Brain microvascular endothelial cell (primary cell): ENCODE data around the gene B4GALNT4.
"Not testable (repeated sequence)": the region's sequence is repeated elsewhere in the genome, so short reads cannot be mapped to it uniquely, and the experiment has no call there.

ENCODE experiments used
- DNase-seq: peaks from one replicate; pipeline ENCODE4 v3.0.0-alpha.2; 2020
- H3K27ac ChIP-seq: fragments of 250-450 bp; sonication (Bioruptor Pico); 2 replicates; pipeline ENCODE4 v1.5.1; 2020; ENCODE audit warnings: mild to moderate bottlenecking, moderate library complexity
- H3K27me3 ChIP-seq: fragments of 250-450 bp; sonication (Bioruptor Pico); replicated peaks from 2 replicates; pipeline ENCODE4 v1.5.1; 2020; ENCODE audit warnings: mild to moderate bottlenecking
- H3K36me3 ChIP-seq: fragments of 250-450 bp; sonication (Bioruptor Pico); replicated peaks from 2 replicates; pipeline ENCODE4 v1.5.1; 2020; ENCODE audit warnings: mild to moderate bottlenecking
- H3K4me3 ChIP-seq: 2 replicates; pipeline ENCODE4 v1.5.1; 2011; ENCODE audit warnings: low read depth, mild to moderate bottlenecking, control low read depth, low read length, moderate library complexity
- in situ Hi-C: cut with HindIII; loops from 2 replicates; pipeline ENCODE4 v1.10.0; 2017; ENCODE audit warnings: low sequenced_read_pairs, low pct_ligation_motif_present
- TF ChIP-seq, protein P1 (sequence below): IDR thresholded peaks from 2 replicates; pipeline ENCODE4 v1.5.1; 2011; ENCODE audit warnings: low read depth, mild to moderate bottlenecking, moderate library complexity, low read length, control low read depth, inconsistent platforms; ENCODE audit errors: missing control alignments

Gene B4GALNT4

DNA sequence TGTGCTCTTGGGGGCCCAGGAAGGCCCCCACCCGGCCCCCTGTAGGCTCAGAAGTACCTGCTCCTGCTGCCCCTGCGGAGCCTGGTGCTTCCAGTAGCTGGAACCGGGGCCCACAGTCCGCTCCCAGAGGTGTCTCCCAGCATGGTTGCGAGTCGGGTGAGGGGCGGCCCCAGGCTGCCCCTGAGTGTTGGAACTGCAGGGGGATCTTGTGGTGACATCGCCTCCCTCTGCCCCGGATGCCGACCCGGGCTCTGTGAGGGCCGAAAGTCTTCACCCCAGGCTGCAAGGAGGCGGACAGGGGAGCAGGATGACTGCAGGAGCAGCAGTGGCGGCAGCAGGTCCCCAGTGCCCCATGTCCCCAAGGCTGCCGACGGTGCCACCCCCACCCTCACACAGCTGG, 15.2 kb downstream of the B4GALNT4 start:
- Histone ChIP-seq H3K4me3 (no peak overlapping the region), H3K27ac (no peak overlapping the region), H3K36me3 (no peaks in the 10 kb centered on the region), H3K27me3 (no peaks in the 10 kb centered on the region)
- TF ChIP-seq, protein P1, sequence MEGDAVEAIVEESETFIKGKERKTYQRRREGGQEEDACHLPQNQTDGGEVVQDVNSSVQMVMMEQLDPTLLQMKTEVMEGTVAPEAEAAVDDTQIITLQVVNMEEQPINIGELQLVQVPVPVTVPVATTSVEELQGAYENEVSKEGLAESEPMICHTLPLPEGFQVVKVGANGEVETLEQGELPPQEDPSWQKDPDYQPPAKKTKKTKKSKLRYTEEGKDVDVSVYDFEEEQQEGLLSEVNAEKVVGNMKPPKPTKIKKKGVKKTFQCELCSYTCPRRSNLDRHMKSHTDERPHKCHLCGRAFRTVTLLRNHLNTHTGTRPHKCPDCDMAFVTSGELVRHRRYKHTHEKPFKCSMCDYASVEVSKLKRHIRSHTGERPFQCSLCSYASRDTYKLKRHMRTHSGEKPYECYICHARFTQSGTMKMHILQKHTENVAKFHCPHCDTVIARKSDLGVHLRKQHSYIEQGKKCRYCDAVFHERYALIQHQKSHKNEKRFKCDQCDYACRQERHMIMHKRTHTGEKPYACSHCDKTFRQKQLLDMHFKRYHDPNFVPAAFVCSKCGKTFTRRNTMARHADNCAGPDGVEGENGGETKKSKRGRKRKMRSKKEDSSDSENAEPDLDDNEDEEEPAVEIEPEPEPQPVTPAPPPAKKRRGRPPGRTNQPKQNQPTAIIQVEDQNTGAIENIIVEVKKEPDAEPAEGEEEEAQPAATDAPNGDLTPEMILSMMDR: no peak
- in situ Hi-C loops: no loop called here
- DNase-seq: no peak

DNA sequence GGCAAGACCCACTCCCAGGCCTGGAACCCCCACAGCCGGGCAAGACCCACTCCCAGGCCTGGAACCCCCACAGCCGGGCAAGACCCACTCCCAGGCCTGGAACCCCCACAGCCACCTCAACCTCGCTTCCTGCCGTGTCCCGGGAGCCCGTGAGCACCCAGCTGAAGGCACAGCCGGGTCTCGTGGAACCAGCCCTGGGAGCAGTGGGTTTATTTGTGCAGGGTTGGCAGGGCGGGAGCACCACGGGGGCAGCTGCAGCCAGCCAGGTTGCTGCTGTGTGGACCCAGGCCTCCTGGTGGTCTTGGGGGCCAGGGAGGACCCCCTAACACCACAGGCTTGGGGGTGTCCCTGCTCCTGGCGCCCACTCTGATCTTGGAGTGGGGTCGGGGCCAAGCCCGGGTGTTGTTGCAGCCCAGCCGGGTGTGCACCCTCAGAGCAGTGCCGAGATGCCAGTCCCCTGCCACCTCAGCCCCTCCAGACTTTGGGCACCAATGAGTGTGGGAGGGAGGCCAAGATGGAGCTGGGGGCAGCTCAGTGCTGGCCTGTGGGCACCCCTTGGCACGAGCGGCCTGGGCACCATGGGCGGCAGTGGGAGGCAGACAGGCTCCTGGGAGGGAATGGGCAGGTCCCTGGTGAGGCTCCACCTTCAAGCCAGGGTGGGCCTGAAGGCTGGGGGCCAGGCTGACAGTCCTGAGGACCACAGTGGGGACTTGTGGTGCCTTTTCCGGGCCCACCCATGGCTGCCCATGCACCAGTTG, 16.5 kb downstream of the B4GALNT4 start:
- H3K36me3 ChIP-seq: no peaks in the 10 kb centered on the region
- no peaks in the 10 kb centered on the region for H3K27me3 ChIP-seq
- DNase-seq: no peak
- no peak overlapping the region for H3K4me3 ChIP-seq
- no peak overlapping the region for H3K27ac ChIP-seq
- TF ChIP-seq, protein P1: no peak
- in situ Hi-C loops: no loop called here

DNA sequence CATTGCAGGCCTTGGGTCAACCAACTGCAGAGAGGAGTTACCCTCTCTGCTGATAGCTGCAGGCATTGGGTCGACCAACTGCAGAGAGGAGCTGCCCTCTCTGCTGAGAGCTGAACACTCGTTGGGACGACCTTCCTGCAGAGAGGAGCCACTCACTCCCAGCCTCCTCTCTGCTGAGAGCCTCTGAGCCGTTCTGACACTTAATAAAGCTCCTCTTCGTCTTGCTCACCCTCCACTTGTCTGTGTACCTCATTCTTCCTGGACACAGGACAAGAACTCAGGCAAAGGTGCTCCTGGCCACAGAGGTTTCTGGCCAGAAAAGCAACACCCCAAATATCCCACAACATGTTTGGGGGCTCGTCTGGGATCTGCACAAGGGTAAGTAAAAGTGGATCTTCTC, 17.2 kb downstream of the B4GALNT4 start:
- TF ChIP-seq, protein P1: no peak
- Histone ChIP-seq H3K4me3 (no peak overlapping the region), H3K36me3 (no peaks in the 10 kb centered on the region), H3K27ac (no peak overlapping the region), H3K27me3 (no peaks in the 10 kb centered on the region)
- DNase-seq: no peak
- in situ Hi-C loops: no loop called here

DNA sequence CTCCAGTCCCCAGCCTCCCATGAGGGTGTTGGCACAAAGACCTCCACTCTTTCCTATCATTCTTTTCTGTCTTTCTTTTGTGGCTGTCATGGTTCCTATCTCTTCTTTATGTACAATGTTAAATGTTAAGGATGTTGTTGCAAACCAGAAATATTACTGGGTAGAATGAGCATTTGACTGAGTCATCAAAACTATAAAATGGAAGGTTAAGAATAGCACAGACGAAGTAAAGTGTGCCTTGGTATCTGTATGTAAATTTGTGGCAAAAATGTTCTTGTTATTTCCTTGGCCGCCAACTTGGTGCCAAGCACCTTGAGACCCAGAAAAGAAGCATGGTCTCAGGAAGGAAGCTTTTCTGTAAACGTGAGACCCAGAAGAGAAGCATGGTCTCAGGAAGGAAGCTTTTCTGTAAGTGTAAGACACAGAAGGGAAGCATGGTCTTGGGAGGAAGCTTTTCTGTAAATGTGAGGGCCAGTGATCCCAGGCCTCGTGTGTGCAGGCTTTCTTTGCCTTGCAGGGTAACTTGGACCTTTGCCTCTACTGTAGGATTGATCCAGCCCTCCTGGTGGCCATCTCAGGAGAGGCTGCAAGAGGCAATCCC, 18.0 kb downstream of the B4GALNT4 start:
- Histone ChIP-seq H3K4me3 (no peak overlapping the region), H3K27ac (no peak overlapping the region), H3K36me3 (no peaks in the 10 kb centered on the region), H3K27me3 (no peaks in the 10 kb centered on the region)
- DNase-seq: no peak
- in situ Hi-C loops: no loop called here
- TF ChIP-seq, protein P1: peak; percentile 9

DNA sequence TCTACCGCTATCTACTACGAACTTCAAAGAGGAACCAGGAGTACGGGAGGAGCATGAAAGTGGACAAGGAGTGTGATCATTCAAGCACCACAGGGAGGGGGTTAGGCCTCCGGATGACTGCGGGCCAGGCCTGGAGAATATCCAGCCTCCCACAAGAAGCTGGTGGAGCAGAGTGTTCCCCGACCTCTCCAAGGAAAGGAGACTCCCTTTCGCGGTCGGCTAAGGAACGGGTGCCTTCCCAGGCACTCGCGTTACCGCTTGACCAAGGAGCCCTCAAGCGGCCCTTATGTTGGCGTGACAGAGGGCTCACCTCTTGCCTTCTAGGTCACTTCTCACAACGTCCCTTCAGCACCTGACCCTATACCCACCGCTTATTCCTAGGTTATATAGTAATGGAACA, 20.1 kb downstream of the B4GALNT4 start:
- H3K4me3 ChIP-seq, H3K36me3 ChIP-seq, H3K27me3 ChIP-seq, H3K27ac ChIP-seq, in situ Hi-C loops, DNase-seq: not testable (repeated sequence)

DNA sequence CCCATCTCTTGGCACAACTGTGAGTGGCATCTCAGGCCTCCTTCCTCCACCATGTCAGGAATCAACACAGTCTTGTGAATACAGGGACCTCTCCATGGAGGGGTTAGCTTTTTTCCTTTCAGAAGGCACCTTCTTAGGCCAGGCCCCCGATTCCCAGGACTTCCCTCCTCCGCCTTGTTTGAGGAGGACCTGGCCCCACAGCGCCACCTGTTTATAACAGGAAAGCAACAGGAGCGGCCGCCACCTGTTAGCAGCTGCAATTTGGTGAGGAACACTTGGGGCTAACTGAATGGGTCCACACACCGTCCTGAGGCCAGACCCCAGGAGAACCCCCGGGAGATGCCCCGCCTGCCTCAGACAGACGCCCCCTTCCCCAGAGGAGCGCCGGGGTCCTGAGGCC, 20.9 kb downstream of the B4GALNT4 start:
- in situ Hi-C loops: no loop called here

More for the DNA sequence above, 20.9 kb downstream of the B4GALNT4 start:
- Histone ChIP-seq H3K36me3 (no peaks in the 10 kb centered on the region), H3K4me3 (no peak overlapping the region), H3K27me3 (no peaks in the 10 kb centered on the region), H3K27ac (no peak overlapping the region)
- TF ChIP-seq, protein P1: no peak
- DNase-seq: no peak
